HG02610 (cell line): Measurements from ENCODE around the gene POFUT2.

ENCODE experiments used
- ATAC-seq: cut with Tn5 transposase; IDR thresholded peaks from one replicate; pipeline ENCODE4 v1.9.1; 2021; ENCODE audit warnings: mild to moderate bottlenecking, moderate library complexity; ENCODE audit not compliant: unreplicated experiment

Gene POFUT2

DNA sequence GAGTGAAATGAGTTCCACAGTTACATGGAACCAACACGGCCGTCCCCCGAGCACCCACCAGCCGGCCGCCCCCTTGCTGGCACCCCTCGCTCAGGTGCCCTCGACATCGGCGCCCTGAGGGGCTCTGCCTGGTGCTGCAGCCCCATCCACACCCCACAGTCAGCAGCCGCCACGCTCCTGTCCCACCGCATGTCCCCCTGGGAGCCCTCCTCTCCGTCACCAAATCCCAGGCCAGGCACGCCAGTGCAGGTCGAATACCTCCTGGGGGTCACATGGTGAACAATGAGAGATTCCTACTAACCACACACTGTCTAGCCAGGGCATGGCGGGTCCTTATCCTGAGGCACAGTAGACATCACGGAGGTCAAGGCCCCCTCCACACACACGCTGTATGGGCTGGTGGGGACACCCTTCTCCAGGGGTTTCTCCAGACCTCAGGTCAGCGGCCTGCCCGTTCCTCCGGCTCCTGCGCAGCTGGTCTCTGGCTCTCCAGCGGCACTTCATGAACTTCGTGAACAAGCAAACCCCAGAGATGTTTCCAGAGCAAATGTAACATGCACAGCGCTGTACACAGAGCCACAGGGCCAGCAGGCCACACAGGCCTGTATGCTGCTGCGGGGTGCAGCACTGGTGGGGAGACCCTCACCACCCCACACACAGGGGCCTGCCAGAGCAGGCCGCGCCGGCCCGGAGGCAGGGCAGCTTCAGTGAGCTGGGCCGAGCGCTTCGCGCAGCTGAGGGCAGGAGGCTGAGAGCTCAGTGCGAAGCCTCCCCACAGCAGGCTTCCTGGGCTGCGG, 21.8 kb downstream of the POFUT2 start:
- no peak for ATAC-seq

DNA sequence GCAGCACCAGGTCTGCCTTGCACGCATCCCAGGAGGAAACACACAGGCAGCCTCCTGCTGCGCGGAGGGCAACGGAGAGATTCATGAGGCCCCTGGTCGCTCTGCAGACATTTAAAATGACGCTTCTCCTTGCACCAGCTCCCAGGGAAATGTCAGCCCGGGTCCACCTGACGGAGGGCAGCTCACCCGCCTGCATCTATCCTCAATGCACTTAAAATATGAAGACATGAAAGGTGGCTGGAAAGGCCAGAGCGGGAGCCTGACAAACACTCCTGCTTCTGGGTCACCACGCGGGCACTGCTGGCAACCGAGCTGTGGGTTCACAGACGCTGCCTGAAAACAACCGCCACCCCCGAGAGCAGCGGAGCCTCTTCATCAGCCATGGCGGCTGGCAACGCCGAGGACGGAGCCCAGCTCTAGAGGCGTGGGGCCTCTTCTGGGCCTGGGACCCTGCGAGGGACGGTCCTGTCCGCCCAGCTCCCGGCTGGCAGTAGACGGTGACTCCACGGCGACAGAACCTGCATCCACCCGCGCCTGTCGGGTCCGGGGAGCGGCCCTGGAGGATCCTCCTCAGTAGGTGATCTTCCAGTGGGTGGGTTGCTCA, 22.7 kb downstream of the POFUT2 start:
- no peak for ATAC-seq

DNA sequence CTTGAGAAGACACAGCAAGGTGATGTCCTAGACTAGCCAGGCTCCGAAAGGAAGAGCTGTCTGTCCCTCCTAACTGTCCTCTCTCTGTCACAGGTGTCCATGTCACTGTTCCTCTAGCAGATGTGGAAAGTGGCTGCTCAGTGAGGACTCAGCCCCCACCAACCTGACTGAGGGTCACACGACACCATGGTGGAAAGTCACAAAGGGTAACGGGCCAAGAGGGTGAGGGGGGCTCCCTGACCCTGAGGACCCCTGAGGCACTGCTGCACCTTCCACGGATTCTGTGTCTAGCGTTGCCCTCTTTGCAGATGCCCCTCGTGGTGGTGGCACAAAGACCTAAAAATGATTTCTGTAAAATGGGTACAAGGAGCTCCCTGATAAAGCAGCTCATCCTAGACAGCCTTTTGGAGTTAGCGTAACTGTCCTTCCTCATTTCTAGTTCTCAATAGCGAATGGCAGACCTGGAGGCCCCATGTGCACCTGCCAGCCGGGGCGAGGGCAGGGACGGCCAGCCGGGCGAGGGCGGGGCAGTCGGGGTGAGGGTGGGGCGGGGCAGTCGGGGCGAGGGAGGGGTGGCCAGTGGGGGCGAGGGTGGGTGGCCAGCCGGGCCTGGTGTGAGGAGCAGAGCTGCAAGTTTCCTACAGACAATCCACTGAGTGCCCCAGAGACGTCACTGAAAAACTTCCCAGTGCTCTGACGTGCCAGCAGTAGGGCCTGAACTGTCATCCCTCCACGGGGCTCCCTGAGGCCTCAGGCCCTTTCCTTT, 23.4 kb downstream of the POFUT2 start:
- no peak for ATAC-seq

DNA sequence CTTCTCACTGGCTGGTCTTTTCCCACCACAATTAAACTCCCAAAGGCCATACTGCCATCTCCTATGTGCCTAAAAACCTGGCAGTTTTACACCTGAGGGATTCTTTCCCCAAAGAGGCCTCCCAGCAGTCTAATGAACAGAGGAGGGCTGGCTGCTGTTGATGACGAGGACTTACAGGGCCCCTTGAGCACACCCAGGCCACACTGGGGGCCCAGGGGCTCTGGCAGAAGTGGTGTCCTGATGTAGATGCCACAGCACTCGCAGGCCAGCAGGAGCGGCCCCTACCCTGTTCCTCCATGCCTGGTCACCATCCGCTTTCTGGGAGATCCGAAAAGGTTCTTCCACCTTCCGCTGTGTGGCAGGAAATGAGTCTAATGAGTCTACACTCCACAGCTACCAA, 24.2 kb downstream of the POFUT2 start:
- no peak for ATAC-seq

DNA sequence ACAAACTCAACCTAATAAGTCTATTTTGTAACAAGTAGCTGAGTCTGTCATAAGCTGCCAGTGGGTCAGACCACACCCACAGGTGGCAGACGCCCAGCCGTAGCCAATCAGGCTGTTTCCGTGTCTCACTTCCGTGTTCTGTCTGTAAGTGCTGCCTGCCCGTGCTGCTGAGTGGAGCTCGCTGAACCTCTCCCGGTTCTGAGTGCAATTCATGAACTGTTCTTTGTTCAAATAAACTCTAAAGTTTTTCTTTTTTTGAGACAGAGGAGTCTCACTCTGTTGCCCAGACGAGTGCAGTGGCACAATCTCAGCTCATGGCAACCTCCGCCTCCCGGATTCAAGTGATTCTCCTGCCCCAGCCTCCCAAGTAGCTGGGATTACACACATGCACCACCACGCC, 25.1 kb downstream of the POFUT2 start:
- no peak for ATAC-seq

DNA sequence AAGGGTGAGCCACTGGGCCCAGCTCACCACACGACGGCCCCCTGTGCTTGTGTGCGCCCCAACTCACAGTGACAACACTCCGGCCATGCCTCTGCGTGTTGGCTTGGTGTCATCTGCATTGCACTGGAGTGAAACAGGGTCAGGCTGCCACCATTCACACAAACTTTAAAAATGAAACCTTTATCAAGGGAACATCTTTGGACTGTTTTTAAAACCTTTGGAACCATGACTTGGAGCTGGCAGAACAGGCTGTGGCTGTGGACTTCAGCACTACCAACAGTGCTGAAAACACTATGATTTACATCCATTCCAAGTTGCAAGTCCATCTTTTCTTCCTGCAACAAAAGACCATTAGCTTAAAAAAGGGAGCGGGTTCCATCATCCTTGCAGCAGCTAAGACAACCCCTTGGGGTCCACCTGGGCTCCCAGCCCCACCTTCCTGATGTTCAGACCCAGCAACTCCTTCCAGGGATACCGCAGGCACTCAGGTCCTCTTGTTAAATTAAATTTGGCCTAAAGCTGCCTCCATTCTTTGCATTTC, 25.6 kb downstream of the POFUT2 start:
- no peak for ATAC-seq

DNA sequence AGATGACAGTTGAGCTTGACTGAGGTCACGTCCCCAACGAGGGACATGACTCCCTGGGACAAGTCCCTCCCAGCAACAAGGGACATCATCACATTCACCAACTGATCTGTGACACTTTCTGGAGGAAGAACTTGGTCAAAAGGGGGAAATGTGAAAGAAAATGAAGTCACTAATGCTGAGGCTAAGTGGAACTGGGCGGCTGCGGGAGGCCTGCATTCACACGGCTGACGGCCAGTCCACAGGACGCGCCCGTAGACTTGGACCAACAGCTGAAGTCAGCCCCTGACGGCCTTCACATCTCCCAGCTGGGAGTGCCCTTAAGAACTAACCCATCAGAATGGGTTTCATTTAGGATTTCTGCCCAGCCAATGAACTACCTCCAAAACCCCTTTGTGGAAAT, 26.6 kb downstream of the POFUT2 start:
- no peak for ATAC-seq

DNA sequence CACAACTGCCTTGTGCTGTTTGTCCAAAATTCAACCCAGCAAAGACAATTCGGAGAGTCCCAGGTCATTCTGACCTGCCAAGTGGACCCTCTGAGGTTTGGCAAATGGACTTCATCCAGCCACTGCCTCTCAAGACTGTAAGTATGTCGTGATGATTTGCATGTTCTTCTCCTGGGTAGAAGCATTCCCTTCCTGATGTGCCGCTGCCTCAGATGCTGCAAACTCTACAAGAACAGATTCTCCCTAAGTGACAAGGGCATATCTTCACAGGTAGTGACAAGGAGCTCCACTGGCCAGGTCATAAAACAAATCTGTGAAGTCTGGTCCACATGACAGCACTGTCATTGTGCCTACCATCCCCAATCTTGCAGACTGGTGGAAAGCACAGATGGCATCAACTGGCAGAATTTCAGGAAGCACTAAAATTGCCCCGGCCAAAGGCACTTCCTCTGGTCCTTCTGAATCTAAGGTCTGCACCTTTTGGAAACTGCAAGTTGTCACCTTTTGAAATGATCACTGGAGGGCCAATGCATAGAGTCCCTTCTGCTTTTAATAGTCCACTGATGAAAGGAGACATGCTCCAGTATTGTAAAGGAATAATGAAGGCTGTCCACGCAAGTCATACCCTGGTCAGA, 27.4 kb downstream of the POFUT2 start:
- no peak for ATAC-seq

DNA sequence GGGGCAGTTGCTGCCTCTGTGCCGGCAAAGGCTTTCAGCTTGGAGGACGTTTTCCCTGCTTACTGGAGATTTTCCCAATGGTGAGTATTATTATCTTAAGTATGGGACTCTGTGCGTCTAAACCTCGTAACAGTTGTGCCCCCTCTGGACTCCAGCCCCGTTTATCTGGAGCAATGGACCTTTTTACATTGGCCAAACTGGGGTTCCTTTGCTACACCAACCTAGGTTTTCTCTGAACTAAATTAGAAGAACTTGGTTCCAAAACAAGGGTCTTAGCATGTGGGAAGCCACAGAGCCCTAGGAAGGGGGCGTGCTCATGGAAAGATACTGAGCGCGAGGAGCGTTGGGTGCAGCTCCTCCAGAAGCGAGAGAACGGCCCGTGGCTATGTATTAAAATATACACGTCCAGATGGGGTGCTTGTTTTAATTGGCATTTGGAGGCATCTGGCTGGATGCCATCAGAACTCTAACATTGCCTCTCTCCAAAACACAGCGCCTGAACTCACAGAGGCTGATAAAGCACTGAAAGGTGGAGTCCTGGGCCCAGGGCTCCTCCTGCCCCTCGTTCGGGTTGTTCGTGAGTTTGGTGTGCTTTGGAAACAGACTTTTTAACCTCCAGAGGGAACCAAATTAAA, 28.4 kb downstream of the POFUT2 start:
- no peak for ATAC-seq

DNA sequence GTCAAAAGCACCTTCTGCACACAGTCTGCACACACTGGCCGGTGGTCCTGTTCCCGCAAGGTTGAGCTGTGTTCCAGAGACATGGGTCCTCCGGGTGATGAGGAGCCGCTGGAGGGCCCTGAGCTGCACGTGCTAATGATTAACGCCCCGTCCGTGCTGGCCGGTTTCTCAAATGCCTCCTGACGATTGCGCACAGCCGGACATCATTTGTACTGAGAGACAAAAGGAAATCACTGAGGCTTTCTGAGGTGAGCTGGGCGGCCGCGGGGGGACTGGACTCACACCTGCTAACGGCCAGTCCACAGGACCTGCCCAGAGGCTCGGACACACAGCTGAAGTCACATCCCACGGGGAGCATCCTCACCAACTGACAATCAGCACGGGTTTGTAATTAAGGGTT, 29.2 kb downstream of the POFUT2 start:
- no peak for ATAC-seq

DNA sequence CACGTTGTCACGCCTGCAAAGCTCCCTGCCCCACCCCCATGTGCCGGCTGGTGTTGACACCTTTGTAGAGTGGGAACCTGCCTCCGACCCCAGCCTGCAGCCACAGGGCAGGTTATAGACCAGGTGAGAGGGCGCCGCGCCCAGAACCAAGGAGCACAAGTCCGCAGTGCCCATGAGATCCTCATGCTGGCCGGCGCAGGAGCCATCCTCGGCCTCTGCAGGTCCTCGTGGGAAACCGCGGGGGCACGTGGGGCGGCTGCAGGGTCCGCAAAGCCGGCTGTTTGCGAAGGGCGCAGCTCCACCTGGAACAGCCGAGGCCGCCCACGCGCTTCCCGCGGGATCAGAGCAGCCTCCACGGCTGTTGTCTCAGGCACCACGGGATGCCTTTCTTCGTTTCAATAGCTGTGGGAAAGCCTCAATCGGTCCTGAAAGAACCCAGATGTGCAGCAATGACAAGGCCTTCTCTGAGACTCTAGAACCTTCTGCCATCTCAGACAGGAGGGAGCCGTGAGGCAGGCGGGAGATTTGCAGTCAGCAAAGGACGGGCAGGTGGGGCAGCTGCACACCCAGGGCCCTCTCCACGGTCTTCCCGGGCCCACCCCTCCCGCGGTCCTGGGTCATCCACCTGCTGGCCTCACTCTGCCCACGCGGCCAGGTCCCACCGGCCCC, 29.9 kb downstream of the POFUT2 start:
- no peak for ATAC-seq

DNA sequence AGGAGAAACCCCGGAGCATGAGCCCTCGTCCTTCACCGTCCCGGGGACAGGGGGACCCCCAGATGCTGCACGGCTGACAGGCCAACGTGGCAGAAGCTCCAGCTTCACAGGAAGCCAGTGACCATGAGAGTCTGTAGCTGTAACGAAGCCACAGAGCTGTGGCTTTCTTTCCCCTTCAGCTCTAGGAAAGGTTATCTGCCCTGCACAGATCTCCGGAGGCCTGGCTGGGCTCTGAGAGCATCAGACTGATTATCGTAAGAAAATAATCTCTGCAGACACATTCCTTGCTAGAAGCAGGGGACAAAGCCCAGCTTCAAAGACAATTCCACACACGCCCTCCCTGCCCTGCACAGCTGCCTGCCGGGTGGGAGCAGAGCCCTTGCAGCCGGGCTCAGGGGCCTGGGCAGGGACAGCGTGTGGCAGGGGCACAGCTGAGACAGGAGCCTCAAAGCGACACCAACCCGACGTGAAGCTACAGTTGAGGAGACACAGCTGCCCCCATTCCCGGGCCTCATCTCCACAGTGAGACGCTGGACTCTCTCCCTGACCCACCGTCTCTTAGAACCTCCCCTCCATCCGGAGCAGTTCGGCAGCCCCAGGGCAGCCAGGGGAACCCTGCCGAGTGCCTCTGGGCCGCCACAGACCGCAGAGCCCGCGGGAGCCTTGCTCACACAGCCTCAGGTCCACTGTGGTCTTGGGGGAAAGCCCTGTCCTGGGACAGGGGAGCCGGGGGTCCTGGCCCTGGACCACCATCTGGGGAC, 30.6 kb downstream of the POFUT2 start:
- ATAC-seq, result no peak

DNA sequence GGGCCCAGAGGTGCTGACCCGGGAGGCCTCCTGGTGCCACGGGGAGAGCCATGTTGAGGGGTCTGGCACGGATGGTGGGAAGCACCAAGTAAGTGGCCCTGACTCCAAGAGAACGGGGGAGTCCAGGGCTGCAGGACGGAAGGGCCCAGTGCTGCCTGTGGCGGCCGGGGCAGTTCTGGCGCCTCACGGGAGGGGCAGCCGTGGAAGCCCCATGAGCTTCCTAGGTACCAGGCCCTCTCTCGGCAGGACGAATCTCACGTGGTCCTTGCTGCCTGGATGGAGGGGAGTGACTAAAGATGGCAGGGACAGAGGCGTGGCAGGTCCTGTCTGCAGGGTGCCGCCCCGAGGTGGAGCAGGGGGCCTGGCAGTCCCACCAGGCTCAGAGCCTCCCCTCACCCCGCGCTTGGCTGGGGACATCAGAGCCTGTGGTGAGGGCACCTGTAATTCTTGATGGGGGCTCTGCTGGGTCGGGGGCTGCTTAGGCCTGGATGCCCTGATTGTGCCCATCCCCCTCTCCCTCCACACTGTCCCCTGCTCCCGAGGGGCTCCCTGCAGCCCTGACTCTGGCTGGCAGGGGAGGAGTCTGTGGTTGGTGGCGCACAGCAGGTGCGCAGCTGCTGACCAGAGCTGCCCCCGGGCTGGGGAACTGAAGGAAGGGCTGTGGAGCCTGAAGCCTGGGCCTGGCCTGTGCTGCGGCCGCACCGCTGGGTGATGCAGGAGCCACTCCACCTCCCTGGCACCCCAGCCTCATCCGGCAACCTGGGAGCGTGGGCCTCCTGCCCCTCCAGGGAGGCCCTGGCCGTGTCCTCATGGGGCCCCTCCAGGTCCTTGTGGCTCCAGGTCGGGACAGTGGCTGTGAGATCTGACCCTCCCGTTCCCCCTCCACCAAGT, 31.4 kb downstream of the POFUT2 start:
- no peak for ATAC-seq

DNA sequence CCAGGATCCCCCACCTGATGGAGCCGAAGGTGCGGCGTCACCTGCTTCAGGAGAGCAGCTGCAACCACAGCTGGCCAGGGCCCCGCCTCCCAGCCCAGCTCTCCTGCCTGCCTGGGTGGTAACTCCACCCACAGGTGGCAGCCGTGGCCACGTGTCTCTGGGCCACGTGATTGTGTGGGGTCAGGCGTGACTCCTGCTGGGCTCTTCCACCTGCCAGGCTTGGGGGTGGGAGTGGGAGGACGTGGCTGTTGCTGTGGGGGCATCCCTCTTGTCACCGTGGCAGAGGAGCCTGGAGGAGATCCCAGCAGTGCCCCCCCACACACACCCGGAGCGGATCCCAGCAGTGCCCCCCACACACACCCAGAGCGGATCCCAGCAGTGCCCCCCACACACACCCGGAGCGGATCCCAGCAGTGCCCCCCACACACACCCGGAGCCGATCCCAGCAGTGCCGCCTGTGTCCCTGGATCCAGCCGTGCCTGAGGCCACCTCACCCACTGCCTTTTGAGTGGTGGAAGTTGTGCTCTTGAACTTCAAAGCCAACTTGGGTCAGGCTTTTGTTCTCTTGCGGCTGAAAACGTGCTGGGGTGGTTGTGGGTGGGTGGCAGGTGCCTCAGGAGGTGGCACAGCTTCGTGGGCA, 32.2 kb downstream of the POFUT2 start:
- no peak for ATAC-seq

DNA sequence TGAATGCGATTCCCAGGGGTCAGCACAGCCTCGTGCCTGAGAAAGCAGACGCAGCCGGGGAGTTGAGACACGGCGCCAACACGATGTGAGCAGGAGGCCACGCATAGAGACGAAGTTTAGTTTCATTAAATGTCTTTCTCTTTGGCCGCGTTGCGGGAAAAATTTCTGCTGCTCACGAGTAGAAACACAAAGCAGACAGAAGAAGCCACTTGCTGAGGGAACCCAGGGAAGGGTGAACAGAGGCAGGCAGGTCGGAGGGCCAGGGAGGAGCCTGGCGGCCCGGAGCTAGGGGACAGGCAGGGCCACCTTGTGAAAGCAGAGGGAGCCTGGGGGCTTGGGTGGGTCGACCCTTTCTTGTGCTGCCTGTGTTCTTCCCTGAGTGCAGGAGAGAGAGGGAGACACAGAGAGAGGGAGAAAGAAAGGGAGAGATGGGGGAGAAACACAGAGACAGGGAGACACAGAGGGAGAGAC, 33.2 kb downstream of the POFUT2 start:
- no peak for ATAC-seq

DNA sequence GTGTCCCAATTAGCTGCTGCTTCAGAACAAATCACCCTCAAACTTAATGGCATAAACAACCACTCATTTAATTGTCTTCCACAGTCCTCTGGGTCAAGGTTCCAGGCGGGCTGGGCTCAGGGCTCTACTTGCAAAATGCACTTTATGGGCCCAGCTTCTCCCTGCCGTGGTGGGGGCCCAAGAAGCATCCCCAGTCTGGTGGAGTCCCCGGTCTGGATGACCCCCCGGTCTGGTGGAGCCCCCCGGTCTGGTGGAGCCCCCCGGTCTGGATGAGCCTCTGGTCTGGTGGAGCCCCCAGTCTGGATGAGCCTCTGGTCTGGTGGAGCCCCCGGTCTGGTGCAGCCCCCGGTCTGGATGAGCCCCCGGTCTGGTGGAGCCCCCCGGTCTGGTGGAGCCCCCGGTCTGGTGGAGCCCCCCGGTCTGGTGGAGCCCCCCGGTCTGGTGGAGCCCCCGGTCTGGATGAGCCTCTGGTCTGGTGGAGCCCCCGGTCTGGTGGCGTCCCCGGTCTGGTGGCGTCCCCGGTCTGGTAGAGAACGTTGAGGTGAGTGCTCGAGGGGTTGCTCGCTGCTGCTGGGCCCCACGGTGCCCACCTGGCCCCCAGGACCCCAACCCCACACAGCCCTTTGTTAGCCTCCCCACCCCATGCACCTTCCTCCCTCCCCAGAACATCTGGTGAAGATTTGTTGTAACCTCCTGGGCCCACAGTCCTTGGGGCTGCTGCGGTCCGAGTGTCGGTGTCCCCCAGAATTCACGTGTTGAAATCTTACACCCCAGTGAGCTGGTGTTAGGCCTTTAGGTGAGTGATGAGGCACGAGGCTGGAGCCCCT, 33.8 kb downstream of the POFUT2 start:
- ATAC-seq, result no peak

DNA sequence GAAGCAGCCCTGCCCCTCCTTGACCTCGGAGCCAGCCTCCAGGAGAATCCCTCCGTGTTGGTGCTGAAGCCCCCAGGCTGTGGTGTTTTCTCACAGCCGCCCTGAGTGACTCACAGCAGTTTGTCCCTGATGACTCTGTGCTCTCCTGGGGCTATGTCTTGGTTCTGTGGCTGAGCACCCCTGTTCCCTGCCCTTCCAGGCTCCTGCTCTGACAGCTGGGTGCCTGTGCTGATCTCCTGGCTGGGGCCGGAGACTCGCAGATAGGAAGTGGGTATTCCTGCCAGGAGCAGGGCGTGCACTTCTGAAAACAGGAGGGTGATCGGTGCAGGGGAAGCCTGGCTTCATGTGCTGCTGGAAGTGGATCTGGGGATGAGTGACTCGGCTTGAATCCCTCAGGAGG, 34.5 kb downstream of the POFUT2 start:
- no peak for ATAC-seq
